Karpas-422 (cell line): ENCODE measurements around the gene WWTR1. TPM values are rescaled to one million over a fixed set of nuclear protein-coding genes. Genes with fewer than 3 reads are reported as not detected.

Source experiments
- DNase-seq: peaks from one replicate; pipeline ENCODE4 v3.0.0-alpha.2; 2015
- H2AFZ ChIP-seq: fragments of 200-600 bp; sonication (generic); 2 replicates; pipeline ENCODE4 v1.6.1; 2014; ENCODE audit warnings: antibody characterized with exemption, low read length, mixed read lengths
- H3K27ac ChIP-seq: fragments of 200-600 bp; sonication (generic); 2 replicates; pipeline ENCODE4 v1.5.1; 2014; ENCODE audit warnings: mild to moderate bottlenecking, low read length, moderate library complexity
- H3K27me3 ChIP-seq: fragments of 200-600 bp; sonication (generic); 2 replicates; pipeline ENCODE4 v1.6.1; 2014; ENCODE audit warnings: low read length, mixed read lengths
- H3K36me3 ChIP-seq: fragments of 200-600 bp; sonication (generic); 2 replicates; pipeline ENCODE4 v1.6.1; 2014; ENCODE audit warnings: low read length, mixed read lengths; ENCODE audit not compliant: insufficient read depth
- H3K4me1 ChIP-seq: fragments of 200-600 bp; sonication (generic); 2 replicates; pipeline ENCODE4 v1.6.1; 2014; ENCODE audit warnings: mild to moderate bottlenecking, low read length, mixed read lengths
- H3K4me2 ChIP-seq: fragments of 200-600 bp; sonication (generic); 2 replicates; pipeline ENCODE4 v1.6.1; 2014; ENCODE audit warnings: low read length, low read depth, mild to moderate bottlenecking; ENCODE audit not compliant: poor library complexity, severe bottlenecking
- H3K4me3 ChIP-seq: fragments of 200-600 bp; sonication (generic); 2 replicates; pipeline ENCODE4 v1.5.1; 2014; ENCODE audit warnings: mild to moderate bottlenecking, antibody characterized with exemption, low read length, mixed read lengths
- H3K79me2 ChIP-seq: fragments of 200-600 bp; sonication (generic); 2 replicates; pipeline ENCODE4 v1.6.1; 2014; ENCODE audit warnings: mild to moderate bottlenecking, low read length, mixed read lengths
- H3K9ac ChIP-seq: fragments of 200-600 bp; sonication (generic); 2 replicates; pipeline ENCODE4 v1.6.0; 2014; ENCODE audit warnings: low read length
- H3K9me2 ChIP-seq: fragments of 200-600 bp; sonication (generic), shearing (Covaris generic); replicated peaks from 2 replicates; pipeline ENCODE4 v1.6.0; 2014; ENCODE audit warnings: mild to moderate bottlenecking, low read length, moderate library complexity; ENCODE audit not compliant: insufficient read depth
- H3K9me3 ChIP-seq: fragments of 300-700, 200-600 bp; sonication (generic); 2 replicates; pipeline ENCODE4 v1.6.1; 2014; ENCODE audit warnings: low read length, mixed read lengths
- H4K20me1 ChIP-seq: fragments of 200-600 bp; sonication (generic); 2 replicates; pipeline ENCODE4 v1.6.1; 2014; ENCODE audit warnings: mild to moderate bottlenecking, antibody characterized with exemption, low read length, low read depth; ENCODE audit not compliant: insufficient read depth
- total RNA-seq: library from RNA; depleted of rRNA; stranded (reverse); fragments of >200 nt; shearing (Covaris generic); gene quantifications from 2 replicates; pipeline ENCODE4 v1.2.3, GENCODE V29; 2014; ENCODE audit warnings: low replicate concordance

Gene WWTR1
- total RNA-seq, 1 experiment from 2014 or later, result 0.11 TPM

DNA sequence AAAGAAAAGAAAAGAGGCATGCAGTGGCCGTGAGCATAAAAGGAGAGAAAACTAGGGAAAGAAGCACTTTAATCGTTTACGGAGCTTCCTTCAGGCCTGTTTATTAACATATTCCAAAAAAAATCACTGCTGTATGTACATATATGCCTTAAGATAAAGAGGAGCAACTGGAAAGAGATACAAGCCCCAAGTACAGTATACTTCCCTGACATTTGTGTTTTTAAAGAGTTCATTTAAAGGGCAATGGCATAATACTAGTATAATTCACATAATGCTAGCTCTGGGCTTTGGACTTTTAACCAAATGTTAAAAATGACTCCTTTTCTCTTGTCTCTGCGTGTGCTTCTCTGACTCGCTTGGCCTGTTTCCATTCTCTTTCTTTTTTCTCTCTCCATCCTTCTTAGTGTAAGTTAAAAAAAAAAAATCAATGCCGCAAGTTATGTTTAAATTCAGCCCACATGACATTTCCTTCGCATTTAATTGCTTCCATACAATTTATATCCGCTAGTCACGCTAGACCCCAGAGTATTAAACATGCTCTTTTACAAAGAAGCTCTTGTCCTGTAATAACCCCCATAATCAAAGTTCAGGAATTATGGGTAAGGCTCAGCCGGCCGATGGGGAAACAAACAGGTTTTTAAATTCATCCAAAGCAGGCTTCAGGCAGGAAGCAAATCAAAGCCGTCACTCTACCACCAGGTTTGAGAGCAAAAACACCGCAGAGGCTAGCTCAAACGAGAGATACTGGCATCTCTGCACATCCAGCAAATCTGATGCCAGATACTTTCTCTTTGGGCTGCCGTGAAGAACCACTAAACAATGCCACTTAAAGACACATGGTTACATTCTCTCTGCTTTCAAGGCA is 19.4 kb downstream of the WWTR1 start:
- Histone ChIP-seq H3K9me3 (no peaks in the 10 kb centered on the region), H3K9me2 (no peaks in the 10 kb centered on the region), H4K20me1 (no peaks in the 10 kb centered on the region), H3K27me3 (no peaks in the 10 kb centered on the region), H3K4me3 (no peak overlapping the region), H3K27ac (no peak overlapping the region), H3K36me3 (no peaks in the 10 kb centered on the region), H3K4me1 (no peaks in the 10 kb centered on the region), H2AFZ (no peak overlapping the region), H3K9ac (no peak overlapping the region), H3K4me2 (no peak overlapping the region), H3K79me2 (no peaks in the 10 kb centered on the region)
- no peak for DNase-seq

GRCh38 chr3:149635396-149635795 is 22.4 kb downstream of the WWTR1 start:
- Histone ChIP-seq H3K9me3 (no peaks in the 10 kb centered on the region), H3K4me2 (no peak overlapping the region), H3K27ac (no peak overlapping the region), H3K36me3 (no peaks in the 10 kb centered on the region), H2AFZ (no peak overlapping the region), H3K9me2 (no peaks in the 10 kb centered on the region), H3K27me3 (no peaks in the 10 kb centered on the region), H3K9ac (no peak overlapping the region), H3K4me1 (no peaks in the 10 kb centered on the region), H3K79me2 (no peaks in the 10 kb centered on the region), H3K4me3 (no peak overlapping the region), H4K20me1 (no peaks in the 10 kb centered on the region)
- no peak for DNase-seq

GRCh38 chr3:149634573-149634972 is 23.3 kb downstream of the WWTR1 start:
- H3K4me3 ChIP-seq, result no peak overlapping the region
- H3K27ac ChIP-seq, result no peak overlapping the region
- no peaks in the 10 kb centered on the region for H4K20me1 ChIP-seq
- H3K9me3 ChIP-seq, result no peaks in the 10 kb centered on the region
- no peak overlapping the region for H3K9ac ChIP-seq
- H3K4me2 ChIP-seq, result no peak overlapping the region
- no peaks in the 10 kb centered on the region for H3K9me2 ChIP-seq
- no peaks in the 10 kb centered on the region for H3K27me3 ChIP-seq
- no peaks in the 10 kb centered on the region for H3K4me1 ChIP-seq
- no peaks in the 10 kb centered on the region for H3K79me2 ChIP-seq
- H2AFZ ChIP-seq, result no peak overlapping the region
- no peak for DNase-seq
- H3K36me3 ChIP-seq, result no peaks in the 10 kb centered on the region

GRCh38 chr3:149634072-149634471 is 23.8 kb downstream of the WWTR1 start:
- Histone ChIP-seq H3K9ac (no peak overlapping the region), H3K4me3 (no peak overlapping the region), H3K4me2 (no peak overlapping the region), H3K27me3 (no peaks in the 10 kb centered on the region), H3K36me3 (no peaks in the 10 kb centered on the region), H2AFZ (no peak overlapping the region), H4K20me1 (no peaks in the 10 kb centered on the region), H3K79me2 (no peaks in the 10 kb centered on the region), H3K9me3 (no peaks in the 10 kb centered on the region), H3K4me1 (no peaks in the 10 kb centered on the region), H3K9me2 (no peaks in the 10 kb centered on the region), H3K27ac (no peak overlapping the region)
- DNase-seq, result no peak

GRCh38 chr3:149632225-149632624 is 25.6 kb downstream of the WWTR1 start:
- Histone ChIP-seq H3K79me2 (no peaks in the 10 kb centered on the region), H4K20me1 (no peaks in the 10 kb centered on the region)
- DNase-seq, result no peak

DNA sequence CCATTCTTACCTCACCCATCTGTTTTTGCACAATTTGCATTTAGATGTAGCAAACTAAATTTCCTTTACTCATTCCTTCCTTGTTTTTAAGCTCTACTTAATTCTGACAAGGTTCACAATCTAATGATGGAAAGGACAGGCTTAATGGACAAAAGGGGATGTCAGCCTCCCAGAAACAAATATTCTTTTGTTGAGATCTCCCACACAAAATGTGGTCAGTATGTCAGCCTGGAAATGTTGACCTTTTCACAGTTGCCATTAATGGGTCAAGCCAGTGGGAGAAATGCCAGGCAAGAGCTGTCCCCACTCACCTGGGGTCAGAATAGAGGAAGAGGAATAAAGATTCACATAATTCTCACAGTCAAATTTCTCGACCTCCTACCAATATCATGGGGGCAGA is 27.0 kb downstream of the WWTR1 start:
- Histone ChIP-seq H3K4me1 (no peaks in the 10 kb centered on the region), H3K27me3 (no peaks in the 10 kb centered on the region), H3K27ac (no peak overlapping the region), H3K9me3 (no peaks in the 10 kb centered on the region), H3K9me2 (no peaks in the 10 kb centered on the region), H3K36me3 (no peaks in the 10 kb centered on the region), H3K79me2 (no peaks in the 10 kb centered on the region), H2AFZ (no peak overlapping the region), H4K20me1 (no peaks in the 10 kb centered on the region), H3K4me3 (no peak overlapping the region), H3K9ac (no peak overlapping the region), H3K4me2 (no peak overlapping the region)
- no peak for DNase-seq

More at GRCh38 chr3:149632225-149632624, 25.6 kb downstream of the WWTR1 start:
- no peak overlapping the region for H2AFZ ChIP-seq
- H3K4me3 ChIP-seq, result no peak overlapping the region
- no peaks in the 10 kb centered on the region for H3K9me3 ChIP-seq
- H3K9me2 ChIP-seq, result no peaks in the 10 kb centered on the region
- H3K27me3 ChIP-seq, result no peaks in the 10 kb centered on the region
- no peaks in the 10 kb centered on the region for H3K4me1 ChIP-seq
- no peak overlapping the region for H3K27ac ChIP-seq
- H3K36me3 ChIP-seq, result no peaks in the 10 kb centered on the region
- no peak overlapping the region for H3K9ac ChIP-seq
- no peak overlapping the region for H3K4me2 ChIP-seq

GRCh38 chr3:149628957-149629670 is 28.7 kb downstream of the WWTR1 start:
- no peaks in the 10 kb centered on the region for H3K79me2 ChIP-seq
- no peak overlapping the region for H3K9ac ChIP-seq
- H3K4me1 ChIP-seq, result no peaks in the 10 kb centered on the region
- no peak for DNase-seq
- no peak overlapping the region for H3K4me3 ChIP-seq
- H3K9me2 ChIP-seq, result no peaks in the 10 kb centered on the region
- H3K4me2 ChIP-seq, result no peak overlapping the region
- H3K27me3 ChIP-seq, result no peaks in the 10 kb centered on the region
- no peaks in the 10 kb centered on the region for H3K36me3 ChIP-seq
- no peak overlapping the region for H3K27ac ChIP-seq
- no peaks in the 10 kb centered on the region for H4K20me1 ChIP-seq
- H2AFZ ChIP-seq, result no peak overlapping the region
- H3K9me3 ChIP-seq, result no peaks in the 10 kb centered on the region

DNA sequence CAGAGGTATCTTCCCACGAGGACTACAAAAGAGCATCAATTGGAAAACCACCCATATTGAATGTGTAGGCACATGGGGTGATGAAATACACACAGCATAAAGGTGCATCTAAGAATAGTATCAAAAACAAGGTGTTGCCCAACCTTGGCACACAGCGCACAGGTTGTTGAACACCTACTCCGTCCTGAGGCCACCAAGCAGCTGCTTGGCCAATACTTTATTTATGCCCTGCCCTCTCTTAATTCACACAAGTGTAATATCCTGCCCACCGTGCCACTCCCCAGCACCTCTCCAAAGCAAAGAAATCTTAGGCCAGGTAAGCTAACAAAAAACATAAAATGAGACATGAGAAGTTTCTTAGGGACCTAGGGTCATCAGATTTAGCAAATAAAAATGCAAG is 31.2 kb downstream of the WWTR1 start:
- Histone ChIP-seq H3K27ac (no peak overlapping the region), H3K4me2 (no peak overlapping the region), H3K9me2 (no peaks in the 10 kb centered on the region), H3K36me3 (no peaks in the 10 kb centered on the region), H2AFZ (no peak overlapping the region), H3K79me2 (no peaks in the 10 kb centered on the region), H4K20me1 (no peaks in the 10 kb centered on the region), H3K4me3 (no peak overlapping the region), H3K4me1 (no peaks in the 10 kb centered on the region), H3K9me3 (no peaks in the 10 kb centered on the region), H3K9ac (no peak overlapping the region), H3K27me3 (no peaks in the 10 kb centered on the region)
- DNase-seq, result no peak
